ENCODE measurements around the gene IL18. TPM values are rescaled to one million over a fixed set of nuclear protein-coding genes. Genes with fewer than 3 reads are reported as not detected.

The IL18 gene
- total and polyA plus RNA-seq, 8 donors = 0.83 to 12.1 (median 5.9) TPM

DNA sequence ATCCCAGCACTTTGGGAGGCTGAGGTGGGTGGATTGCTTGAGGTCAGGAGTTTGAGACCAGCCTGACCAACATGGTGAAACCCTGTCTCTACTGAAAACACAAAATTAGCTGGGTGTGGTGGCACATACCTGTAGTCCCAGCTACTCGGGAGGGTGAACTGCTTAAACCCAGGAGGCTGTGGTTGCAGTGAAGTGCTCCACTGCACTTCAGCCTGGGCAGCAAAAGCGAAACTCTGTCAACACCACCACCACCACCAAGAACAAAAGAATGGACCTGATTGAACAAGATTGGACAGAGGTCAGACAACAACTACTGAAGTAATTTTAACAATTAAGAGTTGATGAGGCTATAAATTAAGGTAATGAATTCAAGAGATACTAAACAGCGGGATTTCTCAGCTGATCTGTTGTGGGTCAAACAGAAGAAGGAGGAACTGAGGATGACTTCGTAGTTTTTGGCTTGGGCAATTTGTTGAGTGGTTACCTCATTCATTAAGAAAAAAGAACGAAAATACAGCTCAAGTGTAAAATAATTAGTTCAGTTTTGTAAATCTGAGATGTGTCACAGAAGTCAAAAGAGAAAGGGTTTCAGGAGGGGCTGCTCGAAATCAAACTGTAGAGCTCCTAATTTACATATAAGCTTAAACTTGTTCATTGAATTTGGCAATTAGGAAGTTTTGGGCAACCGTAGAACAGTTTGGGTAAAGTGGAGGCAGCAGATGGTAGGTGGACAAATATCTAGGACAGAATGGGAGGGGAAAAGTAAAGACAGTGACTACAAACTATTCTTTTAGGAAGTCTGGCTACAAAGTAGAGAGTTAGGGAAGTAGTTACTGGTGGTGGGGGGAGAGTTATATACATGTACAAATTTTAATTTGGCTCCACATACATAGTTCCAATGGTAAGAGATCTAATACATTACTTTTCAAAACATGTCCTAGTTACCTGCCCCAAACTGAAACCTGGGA lies 4.5 kb downstream of the IL18 start:
- Histone ChIP-seq H3K4me1 (peaks cover 0 to 21% (median 0%) of the 10 kb centered on the region in 3 donors), H3K27ac (peak overlapping the region in 1 of 4 donors; percentile 17), H3K27me3 (no peaks in the 10 kb centered on the region), H3K4me3 (no peak overlapping the region), H3K36me3 (no peaks in the 10 kb centered on the region), H3K9me3 (no peaks in the 10 kb centered on the region)
- DNase-seq (no peak), FAIRE-seq (no peak), ATAC-seq (no peak)
- intact Hi-C loops (cut with DNase I) = no loop called here
- 87 to 90% methylated on average over 7 of the region's 7 CpGs for WGBS, 2 donors
- TF ChIP-seq, protein P1, sequence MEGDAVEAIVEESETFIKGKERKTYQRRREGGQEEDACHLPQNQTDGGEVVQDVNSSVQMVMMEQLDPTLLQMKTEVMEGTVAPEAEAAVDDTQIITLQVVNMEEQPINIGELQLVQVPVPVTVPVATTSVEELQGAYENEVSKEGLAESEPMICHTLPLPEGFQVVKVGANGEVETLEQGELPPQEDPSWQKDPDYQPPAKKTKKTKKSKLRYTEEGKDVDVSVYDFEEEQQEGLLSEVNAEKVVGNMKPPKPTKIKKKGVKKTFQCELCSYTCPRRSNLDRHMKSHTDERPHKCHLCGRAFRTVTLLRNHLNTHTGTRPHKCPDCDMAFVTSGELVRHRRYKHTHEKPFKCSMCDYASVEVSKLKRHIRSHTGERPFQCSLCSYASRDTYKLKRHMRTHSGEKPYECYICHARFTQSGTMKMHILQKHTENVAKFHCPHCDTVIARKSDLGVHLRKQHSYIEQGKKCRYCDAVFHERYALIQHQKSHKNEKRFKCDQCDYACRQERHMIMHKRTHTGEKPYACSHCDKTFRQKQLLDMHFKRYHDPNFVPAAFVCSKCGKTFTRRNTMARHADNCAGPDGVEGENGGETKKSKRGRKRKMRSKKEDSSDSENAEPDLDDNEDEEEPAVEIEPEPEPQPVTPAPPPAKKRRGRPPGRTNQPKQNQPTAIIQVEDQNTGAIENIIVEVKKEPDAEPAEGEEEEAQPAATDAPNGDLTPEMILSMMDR (IDR thresholded peaks at IDR 0.05) = no peak

DNA sequence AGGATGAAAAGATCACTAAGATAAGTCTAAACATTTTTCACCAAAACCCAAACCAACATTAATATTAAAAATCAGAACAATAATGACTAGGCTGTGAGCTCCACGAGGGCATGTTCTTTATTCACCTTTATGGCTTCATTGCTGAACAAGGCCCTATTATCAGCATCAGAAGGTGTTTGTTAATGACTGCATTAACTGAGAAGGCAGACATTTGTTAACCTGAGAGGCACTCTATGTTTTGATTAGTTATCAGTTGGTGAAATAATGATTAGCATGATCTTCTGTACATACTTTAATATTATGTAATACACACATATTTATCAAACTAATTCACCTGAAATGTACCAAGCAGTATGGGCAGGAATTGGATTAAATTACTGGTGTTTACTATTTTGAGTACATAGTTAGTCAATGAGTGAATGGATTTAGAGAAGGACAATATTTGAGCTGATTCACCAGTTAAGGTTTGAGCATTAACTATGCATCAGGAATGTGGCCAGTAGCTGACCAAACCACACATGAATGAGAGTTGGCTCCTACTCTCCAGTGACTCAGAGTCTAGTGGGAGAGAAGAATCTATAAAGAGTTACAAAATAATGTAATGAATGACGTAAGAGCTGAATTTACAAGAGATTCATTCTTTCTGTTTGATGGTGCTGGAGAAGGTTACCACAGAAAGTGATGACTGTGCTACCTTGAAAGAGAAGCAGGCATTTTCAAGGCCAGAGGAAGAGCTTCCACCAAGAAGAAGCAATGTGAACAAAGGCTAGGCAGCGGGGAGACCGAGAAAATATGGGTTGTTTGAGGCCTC lies 6.7 kb downstream of the IL18 start:
- intact Hi-C loops (cut with DNase I) = no loop called here
- Histone ChIP-seq H3K27ac (peak overlapping the region in 3 of 4 donors; percentile 26 to 69 (median 59)), H3K9me3 (no peaks in the 10 kb centered on the region), H3K27me3 (no peaks in the 10 kb centered on the region), H3K36me3 (no peaks in the 10 kb centered on the region), H3K4me3 (no peak overlapping the region), H3K4me1 (peaks cover 0 to 21% (median 0%) of the 10 kb centered on the region in 3 donors)
- ATAC-seq (peak; percentile 84 to 95 (median 92)), DNase-seq (peak in 3 of 6 donors; percentile 33 to 56 (median 43)), FAIRE-seq (peak; percentile 43)
- 58 to 59% methylated on average over 4 of the region's 4 CpGs for WGBS, 2 donors
- TF ChIP-seq, protein P1 (IDR thresholded peaks at IDR 0.05) = no peak

DNA sequence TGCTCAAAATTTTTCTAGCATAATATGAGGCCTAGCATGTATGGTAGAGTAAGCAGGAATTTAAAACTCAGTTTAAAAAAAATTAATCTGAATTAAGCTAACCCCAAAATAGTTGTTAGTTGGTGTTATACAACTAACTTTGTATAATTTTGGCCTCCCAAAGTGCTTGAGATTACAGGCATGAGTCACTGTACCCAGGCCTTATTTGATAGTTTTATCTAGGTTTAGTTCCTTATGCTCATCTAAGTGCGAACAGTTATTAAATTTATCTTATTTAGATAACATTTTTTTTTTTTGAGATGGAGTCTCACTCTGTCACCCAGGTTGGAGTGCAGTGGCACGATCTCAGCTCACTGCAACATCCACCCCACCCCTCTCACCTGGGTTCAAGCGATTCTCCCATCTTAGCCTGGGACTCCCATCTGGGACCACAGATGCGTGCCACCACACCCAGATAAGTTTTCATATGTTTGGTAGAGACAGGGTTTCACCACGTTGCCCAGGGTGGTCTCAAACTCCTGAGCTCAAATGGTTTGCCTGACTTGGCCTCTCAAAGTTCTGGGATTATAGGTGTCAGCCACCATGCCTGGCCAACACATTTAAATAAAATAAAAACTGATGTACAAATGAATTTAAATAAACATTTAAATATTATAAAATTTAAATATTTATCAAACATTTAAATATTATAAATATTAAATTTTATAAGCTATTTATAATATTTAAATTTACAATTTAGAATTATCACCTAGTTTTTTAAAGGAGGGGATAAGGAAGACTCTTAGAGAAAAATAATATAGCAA lies 7.5 kb downstream of the IL18 start:
- intact Hi-C loops (cut with DNase I) = no loop called here
- Histone ChIP-seq H3K9me3 (no peaks in the 10 kb centered on the region), H3K27ac (peak overlapping the region in 2 of 4 donors; percentile 29 to 59), H3K27me3 (no peaks in the 10 kb centered on the region), H3K4me1 (peaks cover 0 to 21% (median 0%) of the 10 kb centered on the region in 3 donors), H3K4me3 (no peak overlapping the region), H3K36me3 (no peaks in the 10 kb centered on the region)
- 73 to 80% methylated on average over 5 of the region's 5 CpGs for WGBS, 2 donors
- TF ChIP-seq, protein P1 (IDR thresholded peaks at IDR 0.05) = no peak
- DNase-seq = no peak
- no peak for ATAC-seq
- FAIRE-seq = peak; percentile 34

DNA sequence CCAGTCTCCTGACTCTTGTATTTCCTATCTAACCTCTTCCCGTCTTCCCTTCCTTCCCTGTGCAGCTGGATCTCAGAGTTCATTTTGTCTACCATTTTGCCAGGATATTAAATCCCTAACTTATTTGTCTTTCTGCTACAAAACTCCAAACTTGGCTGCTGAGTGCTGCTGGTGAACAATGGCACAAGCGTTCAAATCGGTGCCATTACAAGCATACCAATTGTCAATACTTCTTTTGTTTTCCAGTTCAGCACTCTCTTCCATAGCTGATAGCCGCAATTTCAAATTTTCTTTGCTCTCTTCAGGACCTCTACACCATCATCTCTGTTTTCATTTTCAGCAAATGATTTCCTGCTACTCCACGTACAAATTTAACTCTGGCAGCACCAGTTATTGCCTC lies 13.4 kb downstream of the IL18 start:
- Histone ChIP-seq H3K27ac (no peak overlapping the region), H3K36me3 (no peaks in the 10 kb centered on the region), H3K9me3 (no peaks in the 10 kb centered on the region), H3K4me1 (no peaks in the 10 kb centered on the region), H3K4me3 (no peak overlapping the region), H3K27me3 (no peaks in the 10 kb centered on the region)
- intact Hi-C loops (cut with DNase I) = no loop called here
- ATAC-seq (no peak), DNase-seq (no peak), FAIRE-seq (no peak)
- 78 to 84% methylated on average over 5 of the region's 5 CpGs for WGBS, 2 donors
- TF ChIP-seq, protein P1 (IDR thresholded peaks at IDR 0.05) = no peak
